ENCODE data around the gene PCDHB11. TPM values are rescaled to one million over a fixed set of nuclear protein-coding genes. Genes with fewer than 3 reads are reported as not detected.

Gene PCDHB11
- total RNA-seq (2022; extraction: Qiagen RNA extraction) = 0.05 to 0.08 TPM (median 0.08 TPM) in 4 of 5 replicates, not detected in the other

DNA sequence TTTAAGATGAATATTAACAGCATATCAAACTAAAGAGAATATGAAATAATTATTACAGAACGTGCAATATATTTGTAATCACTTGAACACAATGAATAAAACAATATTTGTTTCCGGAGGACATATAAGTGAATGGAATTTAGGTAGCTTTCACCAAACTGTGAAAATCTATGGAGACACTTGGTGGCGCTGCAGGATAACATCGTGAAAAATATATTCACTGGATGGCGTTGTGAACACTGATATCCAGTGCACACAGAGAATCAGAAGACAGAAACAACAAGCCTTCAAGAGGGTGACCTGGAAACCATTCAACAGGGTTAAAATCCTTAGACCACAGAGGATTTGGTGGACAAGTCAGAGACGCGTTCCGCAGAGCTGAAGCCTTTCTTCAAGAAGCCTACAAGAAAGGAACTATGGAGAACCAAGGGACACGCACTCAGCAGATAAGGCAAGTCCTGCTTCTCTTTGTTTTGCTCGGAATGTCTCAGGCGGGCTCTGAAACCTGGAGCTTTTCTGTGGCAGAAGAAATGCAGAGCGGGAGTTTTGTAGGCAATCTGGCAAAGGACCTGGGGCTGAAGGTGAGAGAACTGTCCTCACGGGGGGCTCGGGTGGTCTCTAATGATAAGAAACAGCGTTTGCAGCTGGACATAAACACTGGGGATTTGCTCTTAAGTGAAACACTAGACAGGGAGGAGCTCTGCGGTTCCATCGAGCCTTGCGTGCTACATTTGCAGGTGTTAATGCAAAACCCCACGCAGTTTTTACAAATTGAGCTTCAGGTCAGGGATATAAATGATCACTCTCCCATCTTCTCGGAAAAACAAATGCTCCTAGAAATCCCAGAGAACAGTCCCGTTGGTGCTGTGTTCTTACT lies at the start of gene PCDHB11:
Gene PCDHB11, plus strand, starts transcription at position 269 of the 877 bp plus-strand sequence. Its CDS starts 148 bp downstream, at position 417.

DNA sequence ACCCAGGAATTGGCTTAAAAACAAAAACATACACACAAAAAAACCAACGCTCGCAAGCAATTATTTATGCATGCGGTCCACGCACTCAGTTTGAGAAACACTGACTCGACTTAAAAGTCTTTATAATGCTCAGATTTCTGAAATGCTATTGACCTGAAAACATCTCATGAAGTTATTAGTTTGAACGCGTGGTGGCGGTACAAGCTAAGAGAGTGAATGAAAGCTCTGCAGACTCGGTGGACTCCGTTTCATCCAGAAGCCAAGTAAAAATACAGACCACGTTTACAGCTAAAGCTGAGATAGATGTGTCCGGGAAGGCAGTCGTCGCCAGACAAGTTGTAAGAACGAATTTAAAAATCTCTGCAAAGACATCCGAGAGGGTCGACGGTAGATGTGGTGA lies 49.6 kb upstream of the PCDHB11 start, which contains the start of gene PCDHB6:
Gene PCDHB6, plus strand, starts transcription at position 246 of the 400 bp plus-strand sequence. CDS start 201 bp downstream, outside the sequence.

DNA sequence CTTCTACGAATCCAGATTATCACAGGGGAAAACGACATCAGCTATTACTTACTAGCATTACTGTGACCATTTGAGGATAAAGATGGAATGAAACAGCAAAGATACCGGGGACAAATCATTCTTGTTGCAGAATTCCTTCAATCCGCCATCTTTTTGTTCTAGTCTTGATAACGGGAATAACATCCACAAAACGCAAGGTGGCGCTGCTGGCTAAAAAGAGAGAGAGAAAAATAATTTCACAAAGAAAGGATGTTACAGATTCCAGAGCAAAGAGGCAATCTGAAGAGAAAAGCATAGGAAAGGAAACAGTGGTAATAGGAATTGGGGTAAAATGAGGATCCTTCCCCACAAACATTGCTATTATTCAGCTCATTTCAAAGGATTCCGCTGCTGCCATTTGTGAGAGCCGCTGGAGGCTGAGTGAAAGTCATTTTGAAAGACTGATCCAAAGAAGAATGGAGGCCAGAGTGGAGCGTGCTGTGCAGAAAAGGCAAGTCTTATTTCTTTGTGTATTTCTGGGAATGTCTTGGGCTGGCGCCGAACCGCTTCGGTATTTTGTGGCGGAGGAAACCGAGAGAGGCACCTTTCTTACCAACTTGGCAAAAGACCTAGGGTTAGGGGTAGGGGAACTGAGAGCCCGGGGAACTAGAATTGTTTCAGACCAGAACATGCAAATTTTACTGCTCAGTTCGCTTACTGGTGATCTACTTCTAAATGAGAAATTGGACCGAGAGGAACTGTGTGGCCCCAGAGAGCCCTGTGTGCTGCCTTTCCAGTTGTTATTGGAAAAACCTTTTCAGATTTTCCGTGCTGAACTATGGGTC lies 26.8 kb upstream of the PCDHB11 start, which contains the start of gene PCDHB7:
Gene PCDHB7, plus strand, starts transcription at position 264 of the 824 bp plus-strand sequence. Its CDS starts 192 bp downstream, at position 456.

DNA sequence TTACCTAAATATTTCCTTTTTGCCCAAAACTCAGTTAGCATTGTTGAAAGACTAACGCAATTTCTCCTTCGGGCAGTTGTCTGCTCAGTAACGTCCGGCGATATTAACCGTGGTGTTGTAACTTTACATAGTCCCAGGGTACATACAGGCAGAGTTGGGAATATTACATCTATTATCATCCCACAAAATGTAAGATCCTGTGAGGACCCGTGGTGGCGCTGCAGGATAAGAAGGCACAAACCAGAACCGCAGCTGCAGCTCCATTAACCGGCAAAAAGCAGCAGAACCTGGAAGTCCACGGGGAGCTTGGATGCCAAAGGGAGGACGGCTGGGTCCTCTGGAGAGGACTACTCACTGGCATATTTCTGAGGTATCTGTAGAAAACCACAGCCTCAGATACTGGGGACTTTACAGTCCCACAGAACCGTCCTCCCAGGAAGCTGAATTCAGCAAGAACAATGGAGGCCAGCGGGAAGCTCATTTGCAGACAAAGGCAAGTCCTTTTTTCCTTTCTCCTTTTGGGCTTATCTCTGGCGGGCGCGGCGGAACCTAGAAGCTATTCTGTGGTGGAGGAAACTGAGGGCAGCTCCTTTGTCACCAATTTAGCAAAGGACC lies 21.7 kb upstream of the PCDHB11 start, which contains the start of gene PCDHB8:
Gene PCDHB8, plus strand, starts transcription at position 214 of the 615 bp plus-strand sequence. Its CDS starts 245 bp downstream, at position 459.

DNA sequence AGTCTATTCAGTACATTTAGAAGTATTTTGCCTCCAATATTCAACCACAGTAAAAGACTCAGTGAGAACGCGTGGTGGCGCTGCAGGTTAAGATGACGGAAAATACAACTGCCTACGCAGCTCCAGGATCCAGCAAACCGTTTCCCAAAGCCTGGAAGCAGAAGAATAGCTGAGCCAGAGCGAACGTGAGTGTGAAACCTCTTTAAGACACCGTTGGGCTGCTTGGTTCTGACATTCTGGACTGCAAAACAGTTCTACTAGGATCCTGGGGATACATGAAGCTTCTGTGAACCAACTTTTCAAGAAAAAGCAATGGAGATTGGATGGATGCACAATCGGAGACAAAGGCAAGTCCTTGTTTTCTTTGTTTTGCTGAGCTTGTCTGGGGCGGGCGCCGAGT lies 17.2 kb upstream of the PCDHB11 start, which contains the start of gene PCDHB16:
Gene PCDHB16, plus strand, starts transcription at position 140 of the 400 bp plus-strand sequence. Its CDS starts 173 bp downstream, at position 313.

DNA sequence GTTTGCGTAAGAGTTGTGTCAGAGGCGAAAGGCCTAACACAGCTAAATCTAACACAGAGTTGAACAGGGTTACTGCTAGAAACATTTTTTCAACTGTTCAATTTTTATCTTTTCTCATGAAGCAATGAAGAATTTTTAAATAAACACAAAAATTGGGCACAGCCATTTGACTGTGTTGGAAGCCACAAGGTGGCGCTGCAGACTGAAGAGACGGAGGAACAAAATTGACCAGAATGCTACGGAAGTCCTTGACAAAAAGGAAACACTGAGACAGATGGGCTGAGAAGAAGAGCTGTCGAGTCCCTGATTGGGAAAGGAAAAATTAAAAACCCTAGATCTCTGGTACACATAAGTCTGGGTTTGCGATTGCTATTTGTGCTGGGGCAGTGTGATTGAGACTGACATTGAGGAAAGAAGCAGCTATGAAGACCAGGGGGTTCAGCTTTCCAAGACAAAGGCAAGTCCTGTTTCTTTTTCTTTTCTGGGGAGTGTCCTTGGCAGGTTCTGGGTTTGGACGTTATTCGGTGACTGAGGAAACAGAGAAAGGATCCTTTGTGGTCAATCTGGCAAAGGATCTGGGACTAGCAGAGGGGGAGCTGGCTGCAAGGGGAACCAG lies 12.4 kb upstream of the PCDHB11 start, which contains the start of gene PCDHB9:
Gene PCDHB9, plus strand, starts transcription at position 265 of the 616 bp plus-strand sequence. Its CDS starts 158 bp downstream, at position 423.

DNA sequence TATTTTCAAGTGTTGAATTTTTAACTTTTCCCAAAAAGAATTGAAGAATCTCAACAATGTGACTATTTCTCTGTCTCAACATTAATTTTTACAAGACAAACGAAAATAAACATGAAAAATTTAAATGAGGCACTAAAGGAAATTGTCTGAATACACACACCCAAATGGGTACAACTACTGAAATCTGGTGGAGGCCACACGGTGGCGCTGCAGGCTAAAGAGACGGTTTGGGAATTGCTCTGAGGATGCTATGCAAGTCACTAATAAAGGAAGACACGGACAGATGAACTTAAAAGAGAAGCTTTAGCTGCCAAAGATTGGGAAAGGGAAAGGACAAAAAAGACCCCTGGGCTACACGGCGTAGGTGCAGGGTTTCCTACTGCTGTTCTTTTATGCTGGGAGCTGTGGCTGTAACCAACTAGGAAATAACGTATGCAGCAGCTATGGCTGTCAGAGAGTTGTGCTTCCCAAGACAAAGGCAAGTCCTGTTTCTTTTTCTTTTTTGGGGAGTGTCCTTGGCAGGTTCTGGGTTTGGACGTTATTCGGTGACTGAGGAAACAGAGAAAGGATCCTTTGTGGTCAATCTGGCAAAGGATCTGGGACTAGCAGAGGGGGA lies 7.2 kb upstream of the PCDHB11 start, which contains the start of gene PCDHB10:
Gene PCDHB10, plus strand, starts transcription at position 244 of the 616 bp plus-strand sequence. Its CDS starts 200 bp downstream, at position 444.

DNA sequence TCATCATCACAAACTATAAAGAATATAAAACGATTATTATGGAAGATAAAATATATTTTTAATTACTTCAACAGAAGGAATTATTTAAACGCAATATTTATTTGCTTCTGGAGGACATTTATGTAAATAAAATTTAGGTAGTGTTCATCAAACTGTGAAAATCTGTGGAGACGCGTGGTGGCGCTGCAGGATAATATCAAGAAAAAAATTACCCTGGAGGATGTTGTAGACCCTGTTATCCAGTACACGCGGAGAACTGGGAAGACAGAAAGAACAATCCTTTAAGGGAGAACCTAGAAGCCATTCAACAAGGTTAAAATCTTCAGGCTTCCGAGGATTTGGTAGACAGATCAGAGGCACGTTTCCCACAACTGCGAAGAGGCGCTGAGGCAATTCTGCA lies 9.1 kb downstream of the PCDHB11 start, which contains the start of gene PCDHB12:
Gene PCDHB12, plus strand, starts transcription at position 242 of the 400 bp plus-strand sequence. CDS start 189 bp downstream, outside the sequence.

DNA sequence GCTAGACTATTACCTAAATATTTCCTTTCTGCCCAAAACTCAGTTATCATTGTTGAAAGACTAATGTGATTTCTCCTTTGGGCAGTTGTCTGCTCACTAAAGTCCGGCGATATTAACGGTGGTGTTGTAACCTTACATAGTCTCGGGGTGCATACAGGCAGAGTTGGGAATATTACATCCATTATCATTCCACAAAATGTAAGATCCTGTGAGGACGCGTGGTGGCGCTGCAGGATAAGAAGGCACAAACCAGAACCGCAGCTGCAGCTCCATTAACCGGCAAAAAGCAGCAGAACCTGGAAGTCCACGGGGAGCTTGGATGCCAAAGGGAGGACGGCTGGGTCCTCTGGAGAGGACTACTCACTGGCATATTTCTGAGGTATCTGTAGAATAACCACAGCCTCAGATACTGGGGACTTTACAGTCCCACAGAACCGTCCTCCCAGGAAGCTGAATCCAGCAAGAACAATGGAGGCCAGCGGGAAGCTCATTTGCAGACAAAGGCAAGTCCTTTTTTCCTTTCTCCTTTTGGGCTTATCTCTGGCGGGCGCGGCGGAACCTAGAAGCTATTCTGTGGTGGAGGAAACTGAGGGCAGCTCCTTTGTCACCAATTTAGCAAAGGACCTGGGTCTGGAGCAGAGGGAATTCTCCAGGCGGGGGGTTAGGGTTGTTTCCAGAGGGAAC lies 14.4 kb downstream of the PCDHB11 start, which contains the start of gene PCDHB13:
Gene PCDHB13, plus strand, starts transcription at position 264 of the 684 bp plus-strand sequence. Its CDS starts 205 bp downstream, at position 469.

DNA sequence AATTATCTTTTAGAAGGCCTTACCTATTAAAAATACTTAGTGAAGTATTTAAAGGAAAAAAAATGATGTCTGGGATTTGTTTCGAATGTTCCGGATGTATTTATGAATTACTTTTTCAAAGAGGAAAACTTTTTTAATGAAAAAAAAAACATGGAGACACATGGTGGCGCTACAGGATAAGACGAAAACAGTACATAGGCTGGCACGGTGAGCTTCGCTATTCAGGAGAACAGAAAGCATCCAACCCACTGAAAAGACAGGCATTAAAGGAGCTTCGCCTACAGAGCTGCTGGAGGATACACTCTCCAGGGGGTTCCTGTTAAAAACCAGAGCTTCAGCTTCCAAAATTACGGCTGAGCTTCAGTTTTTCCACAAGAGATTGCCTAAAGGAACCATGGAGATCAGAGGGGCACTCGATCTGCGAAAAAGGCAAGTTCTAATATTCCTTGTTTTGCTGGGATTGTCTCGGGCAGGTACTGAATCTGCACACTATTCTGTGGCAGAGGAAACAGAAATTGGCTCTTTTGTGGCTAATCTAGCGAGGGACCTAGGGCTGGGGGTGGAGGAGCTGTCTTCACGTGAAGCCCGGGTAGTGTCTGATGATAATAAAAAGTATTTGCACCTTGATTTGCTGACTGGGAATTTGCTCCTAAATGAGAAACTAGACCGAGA lies 23.8 kb downstream of the PCDHB11 start, which contains the start of gene PCDHB14:
Gene PCDHB14, plus strand, starts transcription at position 232 of the 672 bp plus-strand sequence. Its CDS starts 163 bp downstream, at position 395.

DNA sequence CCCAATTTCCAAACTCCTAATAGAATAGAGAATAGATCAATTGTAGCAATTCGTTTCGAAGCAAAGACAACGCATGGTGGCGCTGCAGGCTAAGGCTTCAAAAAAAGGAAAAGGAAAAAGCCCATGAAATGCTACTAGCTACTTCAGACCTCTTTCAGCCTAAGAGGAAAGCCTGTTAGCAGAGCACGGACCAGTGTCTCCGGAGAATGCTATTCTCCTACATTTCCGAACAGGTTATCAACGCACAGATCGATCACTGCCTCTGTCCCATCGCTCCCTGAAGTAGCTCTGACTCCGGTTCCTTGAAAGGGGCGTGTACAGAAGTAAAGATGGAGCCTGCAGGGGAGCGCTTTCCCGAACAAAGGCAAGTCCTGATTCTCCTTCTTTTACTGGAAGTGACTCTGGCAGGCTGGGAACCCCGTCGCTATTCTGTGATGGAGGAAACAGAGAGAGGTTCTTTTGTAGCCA lies 45.9 kb downstream of the PCDHB11 start, which contains the start of gene PCDHB15:
Gene PCDHB15, plus strand, starts transcription at position 146 of the 468 bp plus-strand sequence. Its CDS starts 184 bp downstream, at position 330.

Other genes with a start within 250 kb of the PCDHB11 start
- gene PCDHAC2, start 233.2 kb upstream of the PCDHB11 start, total RNA-seq (2022; extraction: Qiagen RNA extraction) = 3.5 to 4.8 TPM (median 3.9 TPM) in 5 replicates
- gene PCDHB1, start 148.3 kb upstream of the PCDHB11 start, total RNA-seq (2022; extraction: Qiagen RNA extraction) = not detected in 5 replicates
- gene PCDHB2, start 105.0 kb upstream of the PCDHB11 start, total RNA-seq (2022; extraction: Qiagen RNA extraction) = 3.3 to 13.0 TPM (median 3.7 TPM) in 5 replicates
- 8.7 TPM in 1 of 5 replicates, not detected in the others for gene PCDHB3, start 99.2 kb upstream of the PCDHB11 start, total RNA-seq (2022; extraction: Qiagen RNA extraction)
- gene PCDHB4, start 77.8 kb upstream of the PCDHB11 start, total RNA-seq (2022; extraction: Qiagen RNA extraction) = 0.07 to 0.13 TPM (median 0.09 TPM) in 4 of 5 replicates, not detected in the other
- gene PCDHB5, start 64.4 kb upstream of the PCDHB11 start, total RNA-seq (2022; extraction: Qiagen RNA extraction) = 1.2 to 1.6 TPM (median 1.3 TPM) in 5 replicates
- gene PCDHB6, start 49.6 kb upstream of the PCDHB11 start, total RNA-seq (2022; extraction: Qiagen RNA extraction) = 0.79 to 1.1 TPM (median 0.90 TPM) in 5 replicates
- gene PCDHB7, start 27.0 kb upstream of the PCDHB11 start, total RNA-seq (2022; extraction: Qiagen RNA extraction) = 0.05 TPM in 1 of 5 replicates, not detected in the others
- gene PCDHB8, start 21.8 kb upstream of the PCDHB11 start, total RNA-seq (2022; extraction: Qiagen RNA extraction) = 0.19 to 0.42 TPM (median 0.22 TPM) in 5 replicates
- gene PCDHB16, start 17.2 kb upstream of the PCDHB11 start, total RNA-seq (2022; extraction: Qiagen RNA extraction) = 0.05 to 0.08 TPM (median 0.05 TPM) in 4 of 5 replicates, not detected in the other
- 0.03 to 0.26 TPM (median 0.05 TPM) in 3 of 5 replicates, not detected in the others for gene PCDHB9, start 12.5 kb upstream of the PCDHB11 start, total RNA-seq (2022; extraction: Qiagen RNA extraction)
- not detected in 5 replicates for gene PCDHB10, start 7.3 kb upstream of the PCDHB11 start, total RNA-seq (2022; extraction: Qiagen RNA extraction)
- gene PCDHB12, start 9.1 kb downstream of the PCDHB11 start, total RNA-seq (2022; extraction: Qiagen RNA extraction) = 0.06 TPM in 1 of 5 replicates, not detected in the others
- 0.04 to 0.12 TPM (median 0.05 TPM) in 5 replicates for gene PCDHB13, start 14.3 kb downstream of the PCDHB11 start, total RNA-seq (2022; extraction: Qiagen RNA extraction)
- 0.05 to 0.21 TPM (median 0.14 TPM) in 5 replicates for gene PCDHB14, start 23.7 kb downstream of the PCDHB11 start, total RNA-seq (2022; extraction: Qiagen RNA extraction)
- gene PCDHB15, start 45.8 kb downstream of the PCDHB11 start, total RNA-seq (2022; extraction: Qiagen RNA extraction) = 0.06 to 0.11 TPM (median 0.10 TPM) in 3 of 5 replicates, not detected in the others
- not detected in 5 replicates for gene SLC25A2, start 104.4 kb downstream of the PCDHB11 start, total RNA-seq (2022; extraction: Qiagen RNA extraction)
- 60.0 to 73.5 TPM (median 68.7 TPM) in 5 replicates for gene TAF7, start 121.2 kb downstream of the PCDHB11 start, total RNA-seq (2022; extraction: Qiagen RNA extraction)
- gene PCDHGA1, start 130.9 kb downstream of the PCDHB11 start, total RNA-seq (2022; extraction: Qiagen RNA extraction) = 0.24 to 0.29 TPM (median 0.26 TPM) in 5 replicates
- 0.42 to 0.91 TPM (median 0.68 TPM) in 5 replicates for gene PCDHGA2, start 139.1 kb downstream of the PCDHB11 start, total RNA-seq (2022; extraction: Qiagen RNA extraction)
- gene PCDHGA3, start 144.2 kb downstream of the PCDHB11 start, total RNA-seq (2022; extraction: Qiagen RNA extraction) = not detected in 5 replicates
- gene PCDHGB1, start 150.5 kb downstream of the PCDHB11 start, total RNA-seq (2022; extraction: Qiagen RNA extraction) = 1.3 to 2.0 TPM (median 1.9 TPM) in 5 replicates
- 0.07 to 0.22 TPM (median 0.12 TPM) in 5 replicates for gene PCDHGA4, start 155.4 kb downstream of the PCDHB11 start, total RNA-seq (2022; extraction: Qiagen RNA extraction)
- gene PCDHGB2, start 160.4 kb downstream of the PCDHB11 start, total RNA-seq (2022; extraction: Qiagen RNA extraction) = 0.06 to 0.11 TPM (median 0.07 TPM) in 4 of 5 replicates, not detected in the other
- gene PCDHGA5, start 164.5 kb downstream of the PCDHB11 start, total RNA-seq (2022; extraction: Qiagen RNA extraction) = 0.09 to 0.17 TPM (median 0.14 TPM) in 5 replicates
- gene PCDHGB3, start 170.6 kb downstream of the PCDHB11 start, total RNA-seq (2022; extraction: Qiagen RNA extraction) = 0.10 to 0.31 TPM (median 0.21 TPM) in 5 replicates
- 0.13 to 0.27 TPM (median 0.21 TPM) in 5 replicates for gene PCDHGA6, start 174.3 kb downstream of the PCDHB11 start, total RNA-seq (2022; extraction: Qiagen RNA extraction)
- 0.69 to 1.1 TPM (median 0.90 TPM) in 5 replicates for gene PCDHGA7, start 183.1 kb downstream of the PCDHB11 start, total RNA-seq (2022; extraction: Qiagen RNA extraction)
- 0.55 to 1.0 TPM (median 0.97 TPM) in 5 replicates for gene PCDHGB4, start 188.1 kb downstream of the PCDHB11 start, total RNA-seq (2022; extraction: Qiagen RNA extraction)
- gene PCDHGA8, start 193.0 kb downstream of the PCDHB11 start, total RNA-seq (2022; extraction: Qiagen RNA extraction) = 0.02 to 0.06 TPM (median 0.06 TPM) in 3 of 5 replicates, not detected in the others
- 1.6 to 2.6 TPM (median 2.2 TPM) in 5 replicates for gene PCDHGB5, start 198.3 kb downstream of the PCDHB11 start, total RNA-seq (2022; extraction: Qiagen RNA extraction)
- gene PCDHGA9, start 203.2 kb downstream of the PCDHB11 start, total RNA-seq (2022; extraction: Qiagen RNA extraction) = 0.06 to 0.08 TPM (median 0.06 TPM) in 3 of 5 replicates, not detected in the others
- gene PCDHGB6, start 208.4 kb downstream of the PCDHB11 start, total RNA-seq (2022; extraction: Qiagen RNA extraction) = 0.08 to 0.13 TPM (median 0.12 TPM) in 5 replicates
- gene PCDHGA10, start 213.4 kb downstream of the PCDHB11 start, total RNA-seq (2022; extraction: Qiagen RNA extraction) = 0.02 to 0.03 TPM in 2 of 5 replicates, not detected in the others
- 0.05 to 0.10 TPM (median 0.07 TPM) in 3 of 5 replicates, not detected in the others for gene PCDHGB7, start 218.1 kb downstream of the PCDHB11 start, total RNA-seq (2022; extraction: Qiagen RNA extraction)
- gene PCDHGA11, start 221.4 kb downstream of the PCDHB11 start, total RNA-seq (2022; extraction: Qiagen RNA extraction) = 0.04 to 0.06 TPM (median 0.05 TPM) in 3 of 5 replicates, not detected in the others
- 0.02 TPM in 1 of 5 replicates, not detected in the others for gene PCDHGA12, start 230.9 kb downstream of the PCDHB11 start, total RNA-seq (2022; extraction: Qiagen RNA extraction)